NCI-H146 treated with DMSO at 0.1 percent for 48 hours (cell line): Measurements from ENCODE around the gene TMEM208.

Experiments
- DNase-seq: peaks from one replicate; lab custom pipeline; 2025; ENCODE audit not compliant: unreplicated experiment; lab: John Stamatoyannopoulos, UW

TMEM208 gene

GRCh38 chr16:67207249-67208091 is 19.5 kb upstream of the TMEM208 start:
- DNase-seq: no peak

- no peak for DNase-seq
Observed at GRCh38 chr16:67208154-67208896, 18.6 kb upstream of the TMEM208 start.

- no peak for DNase-seq
Observed at GRCh38 chr16:67209565-67209964, 17.4 kb upstream of the TMEM208 start.

- DNase-seq: no peak
Observed at GRCh38 chr16:67210069-67210937, 16.6 kb upstream of the TMEM208 start.

- no peak for DNase-seq
Observed at GRCh38 chr16:67211674-67212073, 15.3 kb upstream of the TMEM208 start.

- no peak for DNase-seq
Observed at GRCh38 chr16:67212766-67213165, 14.2 kb upstream of the TMEM208 start.

GRCh38 chr16:67213197-67214019 is 13.5 kb upstream of the TMEM208 start:
- DNase-seq: no peak

- no peak for DNase-seq
Observed at GRCh38 chr16:67215706-67216105, 11.2 kb upstream of the TMEM208 start.

GRCh38 chr16:67216612-67217490 is 10.1 kb upstream of the TMEM208 start:
- no peak for DNase-seq

GRCh38 chr16:67223992-67224391 is 2.9 kb upstream of the TMEM208 start:
- DNase-seq: no peak

GRCh38 chr16:67226295-67226803 is 581 bp upstream of the TMEM208 start:
- no peak for DNase-seq

GRCh38 chr16:67227567-67227921 is 614 bp downstream of the TMEM208 start:
- DNase-seq: no peak

- no peak for DNase-seq
Observed at GRCh38 chr16:67228034-67228785, 1.3 kb downstream of the TMEM208 start.

GRCh38 chr16:67228905-67229304 is 2.0 kb downstream of the TMEM208 start:
- DNase-seq: no peak

GRCh38 chr16:67229906-67230808 is 3.2 kb downstream of the TMEM208 start:
- no peak for DNase-seq

- DNase-seq: no peak
Observed at GRCh38 chr16:67230809-67231660, 4.1 kb downstream of the TMEM208 start.

- DNase-seq: no peak
Observed at GRCh38 chr16:67233596-67233995, 6.7 kb downstream of the TMEM208 start.
